OCI-LY7 (cell line): ENCODE measurements around the gene CMPK1.

Source experiments
- CTCF ChIP-seq: fragments of 200-600 bp; sonication (generic); conservative IDR thresholded peaks from 2 replicates; pipeline ENCODE4 v1.5.1; 2014; ENCODE audit warnings: mild to moderate bottlenecking, antibody characterized with exemption, low read length, moderate library complexity, mixed read lengths
- EZH2phosphoT487 ChIP-seq: fragments of 200-600 bp; sonication (generic); IDR thresholded peaks from 2 replicates; pipeline ENCODE4 v1.6.1; 2018; ENCODE audit warnings: low read depth, borderline replicate concordance, mild to moderate bottlenecking, mixed run types, antibody characterized with exemption, low read length, moderate library complexity, mixed read lengths

GRCh38 chr1:47423872-47424271 lies 90.3 kb downstream of the CMPK1 start:
- TF ChIP-seq CTCF, result no peak
- TF ChIP-seq EZH2phosphoT487, result no peak
